ENCODE measurements around the gene YY1. TPM values are rescaled to one million over a fixed set of nuclear protein-coding genes. Genes with fewer than 3 reads are reported as not detected.
"Not testable (repeated sequence)": the region's sequence is repeated elsewhere in the genome, so short reads cannot be mapped to it uniquely, and the experiment has no call there.

The YY1 gene
- total RNA-seq, 1 experiment from 2014 or later = 44.4 TPM

GRCh38 chr14:100305324-100306100 lies 66.6 kb downstream of the YY1 start:
- DNase-seq (ENCODE audit: low read depth) = no peak
- in situ Hi-C loops (cut with HindIII; ENCODE audit: low pct_unique_long_range_greater_than_20kb, low sequenced_read_pairs) = no loop called here

- DNase-seq (ENCODE audit: low read depth) = peak; percentile 73
- in situ Hi-C loops (cut with HindIII; ENCODE audit: low pct_unique_long_range_greater_than_20kb, low sequenced_read_pairs) = no loop called here
Observed at GRCh38 chr14:100306101-100306997, 67.4 kb downstream of the YY1 start, which contains the start of gene SLC25A29. SLC25A29 (minus strand) TSS chr14:100306444; CDS start chr14:100306232, 212 bp downstream.

- in situ Hi-C loops (cut with HindIII; ENCODE audit: low pct_unique_long_range_greater_than_20kb, low sequenced_read_pairs) = no loop called here
- DNase-seq (ENCODE audit: low read depth) = no peak
Observed at GRCh38 chr14:100306998-100307765, 68.2 kb downstream of the YY1 start.

- in situ Hi-C loops (cut with HindIII; ENCODE audit: low pct_unique_long_range_greater_than_20kb, low sequenced_read_pairs) = no loop called here
- no peak for DNase-seq (ENCODE audit: low read depth)
Observed at GRCh38 chr14:100307766-100308426, 69.0 kb downstream of the YY1 start.

GRCh38 chr14:100308427-100308792 lies 69.5 kb downstream of the YY1 start:
- in situ Hi-C loops (cut with HindIII; ENCODE audit: low pct_unique_long_range_greater_than_20kb, low sequenced_read_pairs); DNase-seq (ENCODE audit: low read depth): not testable (repeated sequence)

GRCh38 chr14:100309028-100309737 lies 70.2 kb downstream of the YY1 start:
- no peak for DNase-seq (ENCODE audit: low read depth)
- in situ Hi-C loops (cut with HindIII; ENCODE audit: low pct_unique_long_range_greater_than_20kb, low sequenced_read_pairs) = no loop called here

GRCh38 chr14:100312110-100312876 lies 73.3 kb downstream of the YY1 start:
- DNase-seq (ENCODE audit: low read depth); in situ Hi-C loops (cut with HindIII; ENCODE audit: low pct_unique_long_range_greater_than_20kb, low sequenced_read_pairs): not testable (repeated sequence)

GRCh38 chr14:100312877-100313400 lies 74.0 kb downstream of the YY1 start:
- DNase-seq (ENCODE audit: low read depth) = no peak
- in situ Hi-C loops (cut with HindIII; ENCODE audit: low pct_unique_long_range_greater_than_20kb, low sequenced_read_pairs) = no loop called here

GRCh38 chr14:100313464-100314230 lies 74.7 kb downstream of the YY1 start:
- no peak for DNase-seq (ENCODE audit: low read depth)
- in situ Hi-C loops (cut with HindIII; ENCODE audit: low pct_unique_long_range_greater_than_20kb, low sequenced_read_pairs) = no loop called here

GRCh38 chr14:100314724-100315123 lies 75.8 kb downstream of the YY1 start:
- DNase-seq (ENCODE audit: low read depth) = no peak
- in situ Hi-C loops (cut with HindIII; ENCODE audit: low pct_unique_long_range_greater_than_20kb, low sequenced_read_pairs) = no loop called here

- in situ Hi-C loops (cut with HindIII; ENCODE audit: low pct_unique_long_range_greater_than_20kb, low sequenced_read_pairs) = no loop called here
- DNase-seq (ENCODE audit: low read depth) = no peak
Observed at GRCh38 chr14:100317389-100317788, 78.4 kb downstream of the YY1 start.

GRCh38 chr14:100317912-100318808 lies 79.2 kb downstream of the YY1 start:
- DNase-seq (ENCODE audit: low read depth) = no peak
- in situ Hi-C loops (cut with HindIII; ENCODE audit: low pct_unique_long_range_greater_than_20kb, low sequenced_read_pairs) = no loop called here

- in situ Hi-C loops (cut with HindIII; ENCODE audit: low pct_unique_long_range_greater_than_20kb, low sequenced_read_pairs) = no loop called here
- no peak for DNase-seq (ENCODE audit: low read depth)
Observed at GRCh38 chr14:100320157-100320856, 81.4 kb downstream of the YY1 start.

GRCh38 chr14:100321473-100322137 lies 82.7 kb downstream of the YY1 start:
- in situ Hi-C loops (cut with HindIII; ENCODE audit: low pct_unique_long_range_greater_than_20kb, low sequenced_read_pairs) = no loop called here
- DNase-seq (ENCODE audit: low read depth) = no peak
